GM12878 (cell line): ENCODE measurements around the gene FSIP1. TPM values are rescaled to one million over a fixed set of nuclear protein-coding genes. Genes with fewer than 3 reads are reported as not detected.

ENCODE experiments used
- BCL11A ChIP-seq: IDR thresholded peaks from 2 replicates; pipeline ENCODE4 v1.6.1; 2011; ENCODE audit warnings: low read depth, low read length
- CBX5 ChIP-seq: sonication (generic); IDR thresholded peaks from 2 replicates; pipeline ENCODE4 v1.6.1; 2016; ENCODE audit warnings: low read depth, moderate library complexity, mild to moderate bottlenecking, inconsistent platforms
- CEBPZ ChIP-seq: fragments of 150-350 bp; IDR thresholded peaks from 2 replicates; pipeline ENCODE4 v1.6.1; 2016; ENCODE audit warnings: low read depth, low read length
- IRF5 ChIP-seq: fragments of 450-650 bp; IDR thresholded peaks from 2 replicates; pipeline ENCODE4 v1.6.1; 2017; ENCODE audit warnings: borderline replicate concordance
- MEF2A ChIP-seq: IDR thresholded peaks from 2 replicates; pipeline ENCODE4 v1.6.1; 2011; ENCODE audit warnings: low read depth, mild to moderate bottlenecking, low read length, moderate library complexity; ENCODE audit not compliant: insufficient read depth
- NKRF ChIP-seq: fragments of 450-650 bp; conservative IDR thresholded peaks from 2 replicates; pipeline ENCODE4 v1.6.1; 2017; ENCODE audit warnings: mild to moderate bottlenecking, moderate library complexity
- SUPT20H ChIP-seq: IDR thresholded peaks from 2 replicates; pipeline ENCODE4 v1.6.1; 2011; ENCODE audit warnings: low read depth, mild to moderate bottlenecking, low read length, moderate library complexity, borderline replicate concordance; ENCODE audit not compliant: control insufficient read depth
- ZNF384 ChIP-seq: IDR thresholded peaks from 2 replicates; pipeline ENCODE4 v1.6.1; 2012; ENCODE audit warnings: low read depth, mild to moderate bottlenecking, low read length, improper control_type of control experiment, borderline replicate concordance
- polyA plus RNA-seq, 11 experiments: library from polyadenylated mRNA; depleted of rRNA in 4 of 11; unstranded in 6 of 11; stranded (reverse) in 5 of 11; fragments of >200 nt; fragmentation: Nextera tagmentation in 4 of 11; fragmentation: Illumina TruSeq in 1 of 11; extraction: Ambion mirVana in 4 of 11; extraction: Trizol in 1 of 11; gene quantifications; 1 replicate in 1 of 11; 2 replicates in 10 of 11; pipeline versions ENCODE4 v1.2.1 to v1.2.3, GENCODE V29; 2011 to 2016; ENCODE audit warnings: inconsistent platforms in 2 of 11, missing spikeins in 2 of 11, low read depth in 1 of 11
- total RNA-seq, 4 experiments: library from RNA; depleted of rRNA in 3 of 4; stranded (reverse); fragments of >200 nt in 3 of 4; fragmentation: Illumina TruSeq in 1 of 4; extraction: Trizol in 1 of 4; gene quantifications; 2 replicates each; pipeline versions ENCODE4 v1.2.1 to v1.2.3, GENCODE V29; 2013 to 2021

The FSIP1 gene
- total and polyA plus RNA-seq, 10 of the 15 experiments (the other 5 are each of a cell fraction or from before 2014, with no cell fraction given): 0.15 to 0.67 (median 0.35) TPM

GRCh38 chr15:39624806-39625205, 157.8 kb downstream of the FSIP1 start (continued):
- TF ChIP-seq SUPT20H (no peak), ZNF384 (no peak), CEBPZ (no peak), BCL11A (peak; percentile 32; the same call in 1 of the 2 replicates), IRF5 (no peak), NKRF (no peak), MEF2A (no peak), CBX5 (no peak)
